Measurements from ENCODE around the gene RPL13. TPM values are rescaled to one million over a fixed set of nuclear protein-coding genes. Genes with fewer than 3 reads are reported as not detected.

RPL13 gene
- total and polyA plus RNA-seq, 9 of the 15 experiments (the other 6 are each of a cell fraction or from before 2014, with no cell fraction given) = 227 to 6,042 (median 1,633) TPM

GRCh38 chr16:89612415-89613166 lies 52.1 kb downstream of the RPL13 start:
- peaks cover 15 to 61% of the 10 kb centered on the region in 2 experiments; a peak in 4 of 5 replicates for H3K4me1 ChIP-seq (replicated peaks in 1 of 2; ENCODE audit: control insufficient read depth in 2 of 2, insufficient read depth in 2 of 2, low read length in 2 of 2)
- H3K36me3 ChIP-seq (ENCODE audit: control insufficient read depth, insufficient read depth, low read length) = no peaks in the 10 kb centered on the region
- no peaks in the 10 kb centered on the region for H3K27me3 ChIP-seq (ENCODE audit: control insufficient read depth in 2 of 2, insufficient read depth in 2 of 2, low read length in 2 of 2)
- intact Hi-C loops (cut with micrococcal nuclease) (no loop called here), in situ Hi-C loops (cut with MboI) (no loop called here)
- H2AFZ ChIP-seq (ENCODE audit: low read depth, low read length) = no peak overlapping the region
- no peak overlapping the region for H3K9ac ChIP-seq (ENCODE audit: insufficient read depth in 1 of 2, low read depth in 2 of 2, low read length in 2 of 2)
- no peak overlapping the region for H3K27ac ChIP-seq (ENCODE audit: extremely low read depth, low read depth, low read length)
- FAIRE-seq = no peak
- ChIA-PET CTCF (ENCODE audit: low intra/inter-chr PET ratio) (no interaction called here), POLR2A (no interaction called here)
- ATAC-seq = no peak
- WGBS (ENCODE audit: insufficient coverage, low coverage, missing lambda C conversion rate) = 54% methylated on average over 20 of the region's 20 CpGs
- no TSS peak for BruUV-seq (replicated peaks)
- no peak for DNase-seq (ENCODE audit: extremely low read depth in 1 of 4, low spot score in 3 of 4)
- H3K79me2 ChIP-seq (ENCODE audit: control insufficient read depth, insufficient read depth, low read length) = no peaks in the 10 kb centered on the region
- H4K20me1 ChIP-seq (replicated peaks; ENCODE audit: control insufficient read depth, insufficient read depth, low read length) = no peaks in the 10 kb centered on the region
- H3K4me3 ChIP-seq = no peak overlapping the region
- no peak overlapping the region for H3K4me2 ChIP-seq (ENCODE audit: insufficient read depth, low read length)
- no peaks in the 10 kb centered on the region for H3K9me3 ChIP-seq (replicated peaks; ENCODE audit: control insufficient read depth, insufficient read depth, low read depth, low read length)
- H3K9me1 ChIP-seq (ENCODE audit: control insufficient read depth, insufficient read depth, low read length) = no peaks in the 10 kb centered on the region
- TF ChIP-seq RFX1 (IDR thresholded peaks at IDR 0.05) (no peak), PPARD (CRISPR knock-in tag; IDR thresholded peaks at IDR 0.05) (no peak), FOXP1 (CRISPR knock-in tag; IDR thresholded peaks at IDR 0.05) (no peak), ZNF280B (CRISPR knock-in tag; IDR thresholded peaks at IDR 0.05) (no peak), USF1 (CRISPR knock-in tag; IDR thresholded peaks at IDR 0.05) (no peak), ZNF512 (tag; IDR thresholded peaks at IDR 0.05) (no peak), BRD4 (IDR thresholded peaks at IDR 0.05) (no peak), KDM1A (IDR thresholded peaks at IDR 0.05) (peak; percentile 35 to 36; a peak in 2 of 4 replicates), ETS2 (tag; IDR thresholded peaks at IDR 0.05; ENCODE audit: borderline replicate concordance, poor library complexity, severe bottlenecking) (no peak), ZNF146 (CRISPR knock-in tag; IDR thresholded peaks at IDR 0.05; ENCODE audit: unreplicated experiment) (peak; percentile 99), LCOR (CRISPR knock-in tag; IDR thresholded peaks at IDR 0.05) (no peak), ZNF444 (CRISPR knock-in tag; IDR thresholded peaks at IDR 0.05) (no peak), RBM22 (IDR thresholded peaks at IDR 0.05; ENCODE audit: low read depth, low read length, poor library complexity, severe bottlenecking) (no peak), CREM (IDR thresholded peaks at IDR 0.05; ENCODE audit: low read depth) (no peak), ZBTB17 (CRISPR knock-in tag; IDR thresholded peaks at IDR 0.05) (no peak), HDAC2 (IDR thresholded peaks at IDR 0.05) (0 out of 2 replicates have a peak, but pooled peaks have one; percentile 17), POLR2G (IDR thresholded peaks at IDR 0.05; ENCODE audit: low read depth, low read length) (no peak), GATA2 (CRISPR knock-in tag; IDR thresholded peaks at IDR 0.05) (no peak), NCOR1 (IDR thresholded peaks at IDR 0.05) (no peak)
